Esophagus squamous epithelium (tissue), 4 donors: ENCODE results near the gene DHX29.

Experiments
- POLR2A ChIP-seq, 4 donors: fragments of 450-650 bp; IDR thresholded peaks; one replicate each; pipeline ENCODE4 v1.6.1; 2017; ENCODE audit warnings: antibody characterized with exemption in 4 of 4, mild to moderate bottlenecking in 4 of 4, moderate library complexity in 3 of 4
- TF ChIP-seq, protein P1 (sequence below), 6 experiments: fragments of 450-650 bp in 4 of 6; fragments of 200-600 bp in 2 of 6; sonication (generic) in 2 of 6; IDR thresholded peaks; one replicate each; pipeline ENCODE4 v1.5.1; 2016 to 2019; ENCODE audit warnings: antibody characterized with exemption in 6 of 6, mild to moderate bottlenecking in 4 of 6, moderate library complexity in 4 of 6

DNA sequence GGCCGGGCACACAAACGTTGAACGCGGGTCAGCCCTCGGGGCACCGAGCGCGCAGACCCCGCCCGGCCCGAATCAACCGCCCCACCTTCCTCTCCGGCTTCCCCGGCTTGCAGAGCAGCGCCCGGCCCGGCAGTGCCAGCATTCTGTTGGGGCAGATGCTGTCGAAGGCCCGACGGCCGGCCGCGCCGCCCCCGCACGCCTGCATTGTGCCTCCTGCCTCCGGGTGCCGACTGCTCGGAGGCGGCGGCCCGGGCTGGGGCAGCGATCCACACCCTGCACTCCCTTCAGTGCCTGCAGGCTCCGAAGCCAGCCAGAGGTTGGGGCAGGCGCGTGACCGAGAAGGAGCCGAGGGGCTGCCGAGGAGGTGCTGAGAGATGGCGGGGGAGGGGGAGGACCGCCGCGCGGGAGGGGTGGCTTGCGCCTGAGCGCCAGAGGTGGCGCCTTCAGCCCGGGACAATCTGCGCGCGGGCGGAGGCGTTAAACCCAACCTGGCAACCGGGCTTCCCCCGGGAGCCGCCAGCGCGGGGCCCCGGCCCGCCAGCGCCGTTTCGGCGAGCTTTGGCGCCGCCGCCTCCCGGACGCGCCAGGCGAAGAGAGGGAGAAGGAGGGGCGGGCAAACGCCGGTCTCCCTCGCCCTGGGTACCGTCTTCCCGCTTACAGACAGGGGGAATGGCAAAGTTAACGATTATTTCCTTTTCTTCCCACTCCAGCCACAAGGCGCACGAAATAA is 80.4 kb downstream of the DHX29 start, which contains the start of gene MCIDAS:
- TF ChIP-seq, protein P1, sequence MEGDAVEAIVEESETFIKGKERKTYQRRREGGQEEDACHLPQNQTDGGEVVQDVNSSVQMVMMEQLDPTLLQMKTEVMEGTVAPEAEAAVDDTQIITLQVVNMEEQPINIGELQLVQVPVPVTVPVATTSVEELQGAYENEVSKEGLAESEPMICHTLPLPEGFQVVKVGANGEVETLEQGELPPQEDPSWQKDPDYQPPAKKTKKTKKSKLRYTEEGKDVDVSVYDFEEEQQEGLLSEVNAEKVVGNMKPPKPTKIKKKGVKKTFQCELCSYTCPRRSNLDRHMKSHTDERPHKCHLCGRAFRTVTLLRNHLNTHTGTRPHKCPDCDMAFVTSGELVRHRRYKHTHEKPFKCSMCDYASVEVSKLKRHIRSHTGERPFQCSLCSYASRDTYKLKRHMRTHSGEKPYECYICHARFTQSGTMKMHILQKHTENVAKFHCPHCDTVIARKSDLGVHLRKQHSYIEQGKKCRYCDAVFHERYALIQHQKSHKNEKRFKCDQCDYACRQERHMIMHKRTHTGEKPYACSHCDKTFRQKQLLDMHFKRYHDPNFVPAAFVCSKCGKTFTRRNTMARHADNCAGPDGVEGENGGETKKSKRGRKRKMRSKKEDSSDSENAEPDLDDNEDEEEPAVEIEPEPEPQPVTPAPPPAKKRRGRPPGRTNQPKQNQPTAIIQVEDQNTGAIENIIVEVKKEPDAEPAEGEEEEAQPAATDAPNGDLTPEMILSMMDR (IDR thresholded peaks at IDR 0.05), result peak in 2 of 6 experiments; percentile 9 to 21
- no peak for TF ChIP-seq POLR2A (IDR thresholded peaks at IDR 0.05)
